Stimulated activated CD8-positive, alpha-beta memory T cell treated with anti-CD3 and anti-CD28 coated beads, Interleukin-2, amount 100 ng/mL, for 48 hours (primary cell): ENCODE results near the gene FRMD4B.

ENCODE experiments used
- DNase-seq, 2 donors: peaks; one replicate each; pipeline ENCODE4 v3.0.0-alpha.2; 2020; ENCODE audit warnings: low read depth in 2 of 2

Gene FRMD4B

GRCh38 chr3:69364354-69364753 is 21.5 kb downstream of the FRMD4B start:
- DNase-seq = no peak

DNA sequence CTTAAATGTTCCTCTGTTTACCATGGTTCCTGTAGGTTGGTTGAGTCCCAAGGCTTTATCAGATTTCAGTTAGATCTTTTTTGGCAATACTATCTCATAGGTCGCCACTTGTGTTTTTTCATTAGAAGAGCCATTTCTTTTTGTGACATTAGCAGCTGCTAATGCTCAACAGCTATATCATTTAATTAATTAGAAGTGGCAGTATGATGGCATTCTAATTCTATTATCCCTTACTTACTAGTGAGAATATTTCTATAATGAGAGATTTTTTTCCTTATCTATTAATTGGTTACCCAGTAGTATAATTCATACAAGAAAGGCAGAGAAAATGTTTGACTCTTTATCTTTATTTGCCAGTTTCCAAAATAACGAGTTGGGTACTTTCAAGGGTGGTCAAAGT is 25.2 kb downstream of the FRMD4B start:
- no peak for DNase-seq

- no peak for DNase-seq
These were observed 26.0 kb downstream of the FRMD4B start for GRCh38 chr3:69359916-69360315.

DNA sequence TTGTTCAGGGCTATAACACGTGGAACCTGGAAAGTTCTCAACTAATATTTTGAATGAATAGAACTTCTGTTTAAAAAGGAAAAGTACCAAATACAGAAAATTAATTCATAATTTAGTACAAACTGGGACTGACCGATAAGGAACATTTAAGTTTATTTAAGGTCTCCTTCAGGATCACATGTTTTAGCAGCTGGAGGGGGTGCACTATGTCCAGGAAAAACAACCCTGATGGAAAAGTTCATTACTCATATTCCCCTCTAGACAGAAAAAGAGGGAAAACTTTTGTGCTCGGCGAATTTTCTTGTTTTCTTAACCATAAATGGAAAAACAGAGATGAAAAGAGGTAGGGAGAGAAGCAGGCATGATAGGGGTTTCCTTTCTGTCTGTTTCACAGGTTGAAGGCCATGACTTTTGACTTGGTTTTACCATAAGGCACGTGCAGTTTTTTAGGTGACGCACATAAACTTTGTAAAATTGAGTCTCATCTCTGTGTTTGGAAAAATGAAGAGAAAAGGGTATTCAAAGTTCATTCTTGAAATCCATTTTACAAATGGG is 26.5 kb downstream of the FRMD4B start:
- no peak for DNase-seq

GRCh38 chr3:69357196-69357595 is 28.7 kb downstream of the FRMD4B start:
- DNase-seq = no peak

- DNase-seq = no peak
These were observed 30.9 kb downstream of the FRMD4B start for GRCh38 chr3:69354948-69355347.

DNA sequence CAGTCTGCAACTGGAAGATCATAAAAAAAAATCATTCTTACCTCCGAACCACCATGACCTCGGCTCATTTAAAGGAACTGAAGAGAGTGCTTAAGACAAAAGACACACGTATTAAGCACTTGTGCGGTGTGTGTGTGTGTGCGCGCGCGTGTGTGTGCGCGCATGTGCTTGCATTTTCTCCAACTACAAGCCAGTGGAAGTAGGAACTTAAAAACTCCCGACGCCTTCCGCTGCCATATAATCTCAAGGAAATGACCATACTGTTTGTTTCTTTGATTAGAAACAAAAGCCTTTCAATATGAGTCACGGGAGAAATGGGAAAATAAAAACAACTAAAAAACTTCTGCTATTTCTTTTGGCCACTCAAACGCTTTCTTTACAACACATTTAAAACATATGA is 32.4 kb downstream of the FRMD4B start:
- no peak for DNase-seq

DNA sequence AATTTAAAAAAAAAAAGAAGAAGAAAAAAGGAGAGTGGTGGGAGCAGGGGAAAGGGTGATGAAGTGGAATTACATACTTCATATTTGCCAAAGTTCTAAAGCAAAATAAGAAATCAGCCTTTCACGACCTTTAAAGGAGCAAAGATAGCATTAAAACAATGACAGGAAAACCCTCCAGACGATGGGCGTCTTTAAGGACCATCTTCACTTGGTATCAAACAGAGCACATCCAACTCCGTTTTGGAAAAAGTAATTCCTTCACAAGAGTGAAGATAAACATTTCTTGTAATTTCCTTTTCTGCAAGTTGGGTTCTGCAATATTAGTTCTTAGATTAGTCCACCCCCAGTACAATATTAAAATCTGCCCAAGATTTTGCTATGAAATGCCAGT is 32.8 kb downstream of the FRMD4B start:
- DNase-seq = no peak

GRCh38 chr3:69352305-69353087 is 33.4 kb downstream of the FRMD4B start:
- no peak for DNase-seq

- DNase-seq = no peak
These were observed 42.0 kb downstream of the FRMD4B start for GRCh38 chr3:69343875-69344274.

DNA sequence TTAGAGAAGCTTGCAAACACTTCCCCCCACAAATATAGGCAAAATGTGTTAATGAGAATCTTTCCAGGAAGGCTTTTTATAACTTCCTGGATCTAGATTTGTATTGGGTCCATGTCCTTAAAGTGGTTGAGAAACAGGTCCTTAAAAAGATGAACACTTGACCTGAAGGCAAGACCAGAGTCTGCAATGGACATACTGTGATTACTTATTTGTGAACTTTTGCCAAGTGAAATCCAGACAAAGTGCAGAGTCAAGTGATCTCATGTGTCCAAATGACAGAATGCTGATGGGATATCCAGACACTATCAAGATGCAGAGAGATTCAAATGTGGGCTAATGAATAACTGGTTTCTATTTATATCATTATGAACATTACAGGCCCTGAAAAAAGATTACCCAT is 43.8 kb downstream of the FRMD4B start:
- DNase-seq = no peak

- DNase-seq = no peak
These were observed 46.1 kb downstream of the FRMD4B start for GRCh38 chr3:69339760-69340159.

GRCh38 chr3:69338911-69339310 is 47.0 kb downstream of the FRMD4B start:
- DNase-seq = no peak

GRCh38 chr3:69332934-69333333 is 53.0 kb downstream of the FRMD4B start:
- no peak for DNase-seq

DNA sequence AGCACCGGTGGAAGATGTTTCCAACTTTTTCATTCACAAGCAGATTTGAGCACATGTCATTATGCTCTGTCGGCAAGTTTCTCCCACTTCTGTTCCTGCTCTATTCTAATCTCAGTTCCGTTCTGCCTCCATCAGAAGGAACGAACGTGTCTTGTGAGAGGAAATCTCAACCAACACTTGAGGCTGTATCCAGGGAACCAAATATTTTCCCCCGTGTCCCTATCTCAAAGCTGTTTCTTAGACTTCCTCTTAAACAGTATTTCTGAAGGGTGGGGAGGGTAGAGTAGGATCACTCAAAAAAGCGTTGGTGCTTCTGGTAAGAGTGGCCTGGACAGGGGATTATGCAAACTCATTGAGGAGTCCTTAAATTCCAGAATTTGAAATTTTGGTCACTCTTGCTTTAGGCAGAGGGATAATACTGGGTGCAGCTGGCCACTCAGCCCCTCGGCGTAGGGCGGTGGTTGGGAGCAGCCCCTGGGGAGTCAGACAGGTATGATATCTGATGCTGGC is 54.9 kb downstream of the FRMD4B start:
- no peak for DNase-seq

DNA sequence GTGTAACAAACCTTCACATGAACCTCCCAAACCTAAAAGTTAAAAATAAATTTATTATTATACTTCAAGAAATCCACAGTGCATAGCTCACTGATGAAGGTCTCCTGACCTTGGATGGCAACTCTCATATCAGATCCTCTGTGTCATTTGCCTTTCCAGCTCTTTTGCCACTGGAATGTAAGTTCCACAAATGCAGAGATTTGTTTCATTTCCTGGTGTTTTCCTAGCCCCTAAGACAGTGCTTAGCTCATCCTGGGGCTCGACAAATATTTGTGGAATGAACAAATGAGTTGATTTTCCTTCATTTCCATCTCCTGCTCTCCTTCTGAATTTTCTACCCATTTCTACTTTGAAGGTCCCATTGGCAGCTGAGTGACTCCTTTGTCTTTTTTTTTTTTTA is 56.0 kb downstream of the FRMD4B start:
- DNase-seq = no peak

DNA sequence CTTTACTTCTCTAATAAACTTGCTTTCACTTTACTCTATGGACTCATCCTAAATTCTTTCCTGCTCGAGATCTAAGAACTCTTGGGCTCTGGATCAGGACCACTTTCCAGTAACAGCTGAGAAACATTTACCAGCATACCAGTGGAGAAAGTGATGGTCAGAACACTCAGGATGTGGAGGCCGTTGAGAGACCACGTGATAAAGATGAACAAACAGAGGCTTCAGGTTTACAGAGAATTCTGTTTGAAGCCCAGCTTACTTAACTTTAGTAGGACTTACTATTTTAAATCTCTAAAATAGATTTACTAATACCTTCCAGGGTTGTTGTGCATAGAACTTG is 57.0 kb downstream of the FRMD4B start:
- no peak for DNase-seq

GRCh38 chr3:69328103-69328962 is 57.6 kb downstream of the FRMD4B start:
- DNase-seq = no peak

DNA sequence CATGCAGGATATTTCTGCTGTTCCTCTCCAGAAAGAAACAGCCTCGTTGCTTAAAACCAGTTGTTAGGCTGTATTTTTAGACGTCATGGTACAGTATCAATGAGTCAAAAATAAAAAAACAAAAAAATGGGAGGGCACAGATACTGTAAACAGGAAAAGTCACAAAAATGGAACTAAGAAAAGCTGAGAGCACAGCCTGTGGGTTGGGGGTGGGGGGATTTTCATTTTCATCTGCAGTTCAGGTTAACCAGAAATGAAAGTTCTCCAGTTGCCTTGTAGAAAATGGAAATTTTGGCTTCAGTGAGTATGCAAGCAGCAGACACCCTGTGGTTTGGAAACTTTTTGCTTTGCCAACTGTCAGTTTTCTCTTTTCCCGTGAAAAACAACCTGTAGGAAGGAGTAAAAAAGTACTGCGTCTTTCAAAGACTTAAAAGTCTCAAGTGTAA is 59.0 kb downstream of the FRMD4B start:
- DNase-seq = peak; percentile 13 to 33

DNA sequence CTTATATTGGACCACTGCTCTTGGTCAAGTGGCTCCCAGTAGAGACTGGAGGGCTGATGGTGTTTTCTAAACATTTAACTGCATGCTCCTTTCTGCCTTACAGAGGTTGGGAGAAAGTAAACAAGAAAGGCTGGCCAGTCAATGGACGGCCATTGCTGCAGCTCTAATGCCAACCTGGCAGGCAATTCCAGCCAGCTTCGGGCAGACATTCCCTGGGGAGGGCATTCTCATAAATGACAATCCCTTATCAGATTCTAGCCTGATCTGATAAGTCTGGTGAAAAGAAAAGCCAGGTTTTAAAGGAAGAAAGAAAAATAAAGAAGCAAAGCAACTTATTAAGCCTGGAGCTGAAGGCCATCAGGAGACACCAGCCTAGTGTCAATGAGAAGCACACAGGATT is 60.7 kb downstream of the FRMD4B start:
- DNase-seq = no peak

DNA sequence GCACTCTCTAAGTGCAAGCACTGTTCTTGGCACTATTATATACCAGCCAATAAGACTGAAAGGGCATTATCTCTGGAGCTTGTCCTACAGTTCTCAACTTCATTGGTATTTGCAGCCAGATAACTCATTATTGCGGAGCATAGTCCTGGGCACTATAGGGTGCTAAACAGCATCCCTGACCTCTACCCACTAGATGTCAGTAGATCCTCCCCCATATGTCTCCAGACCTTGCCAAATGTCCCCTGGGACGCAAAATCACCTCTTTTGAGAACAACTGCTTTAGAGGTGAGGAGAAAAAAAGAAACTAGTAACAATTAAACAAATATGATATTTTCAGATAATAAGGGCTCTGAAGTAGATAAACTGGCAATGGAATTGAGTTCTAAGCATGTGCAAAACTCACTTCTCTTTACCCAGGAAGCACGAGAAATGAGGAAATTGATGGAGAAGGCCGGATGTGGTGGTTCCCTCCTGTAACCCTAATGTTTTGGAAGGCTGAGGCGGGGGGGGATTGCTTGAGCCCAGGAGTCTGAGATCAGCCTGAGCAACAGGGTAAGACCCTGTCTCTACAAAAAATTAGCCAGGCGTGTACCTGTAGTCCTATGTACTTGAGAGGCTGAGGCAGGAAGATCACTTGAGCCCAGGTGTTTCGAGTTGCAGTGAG is 61.4 kb downstream of the FRMD4B start:
- DNase-seq = no peak

GRCh38 chr3:69323941-69324340 is 61.9 kb downstream of the FRMD4B start:
- no peak for DNase-seq
